Omental fat pad (tissue), 4 donors: ENCODE data around the gene RALGPS1. TPM values are rescaled to one million over a fixed set of nuclear protein-coding genes. Genes with fewer than 3 reads are reported as not detected.

Source experiments
- ATAC-seq: fragments of 150-250 bp; one replicate; pipeline ENCODE4 v1.9.1; 2016; ENCODE audit warnings: mild to moderate bottlenecking, moderate library complexity; ENCODE audit not compliant: low FRiP score
- DNase-seq: peaks from one replicate; pipeline ENCODE4 v3.0.0-alpha.2; 2019; ENCODE audit warnings: low spot score
- total RNA-seq, 4 donors: library from RNA; depleted of rRNA; stranded (reverse); fragments of >200 nt; gene quantifications; one replicate each; pipeline ENCODE4 v1.1.0, GENCODE V29; 2016
- TF ChIP-seq, protein P1 (sequence below), 3 donors: fragments of 450-650 bp; IDR thresholded peaks; one replicate each; pipeline ENCODE4 v1.5.1; 2016 to 2017; ENCODE audit warnings: antibody characterized with exemption in 3 of 3, mild to moderate bottlenecking in 3 of 3, moderate library complexity in 2 of 3

The RALGPS1 gene
- total RNA-seq, 4 donors from 2014 or later: 4.0 to 15.3 (median 4.8) TPM

DNA sequence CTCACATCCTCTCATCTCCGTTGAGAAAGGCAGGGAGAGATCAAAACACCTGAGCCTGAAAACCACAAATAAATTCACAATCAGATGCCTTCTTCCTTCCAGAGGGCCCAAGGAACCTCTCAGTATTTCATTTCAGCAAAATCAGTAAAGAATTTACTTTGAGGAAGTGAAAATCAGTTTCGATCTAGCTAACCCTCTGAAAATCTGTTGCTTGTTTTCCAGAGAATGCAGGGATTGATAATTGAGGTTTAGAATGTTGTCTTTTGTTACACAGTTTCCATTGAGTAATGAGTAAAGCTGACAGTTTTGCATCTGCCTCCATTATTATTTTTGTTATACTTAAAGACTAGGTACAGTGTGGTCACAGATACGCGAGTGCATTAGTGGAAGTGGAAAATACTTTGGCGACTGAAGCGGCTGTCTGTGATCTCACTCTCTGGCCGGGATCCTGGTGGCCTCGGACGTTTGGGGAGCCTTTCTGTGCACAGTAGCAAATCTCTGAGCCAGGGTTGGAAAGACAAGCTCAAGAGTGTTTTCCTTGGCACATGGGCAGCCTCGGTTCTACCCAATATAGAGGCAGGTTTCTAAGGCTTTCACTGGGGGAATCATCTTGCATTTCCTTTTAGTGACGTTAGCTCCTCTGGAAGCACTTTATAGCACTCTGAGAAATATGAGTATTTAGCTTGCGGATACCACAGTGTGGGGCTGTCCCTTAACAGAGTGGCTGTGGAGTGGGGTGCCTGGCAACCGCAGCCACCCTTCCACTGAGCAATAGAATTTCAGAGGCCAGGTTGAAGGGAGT lies 240.0 kb downstream of the RALGPS1 start:
- TF ChIP-seq, protein P1, sequence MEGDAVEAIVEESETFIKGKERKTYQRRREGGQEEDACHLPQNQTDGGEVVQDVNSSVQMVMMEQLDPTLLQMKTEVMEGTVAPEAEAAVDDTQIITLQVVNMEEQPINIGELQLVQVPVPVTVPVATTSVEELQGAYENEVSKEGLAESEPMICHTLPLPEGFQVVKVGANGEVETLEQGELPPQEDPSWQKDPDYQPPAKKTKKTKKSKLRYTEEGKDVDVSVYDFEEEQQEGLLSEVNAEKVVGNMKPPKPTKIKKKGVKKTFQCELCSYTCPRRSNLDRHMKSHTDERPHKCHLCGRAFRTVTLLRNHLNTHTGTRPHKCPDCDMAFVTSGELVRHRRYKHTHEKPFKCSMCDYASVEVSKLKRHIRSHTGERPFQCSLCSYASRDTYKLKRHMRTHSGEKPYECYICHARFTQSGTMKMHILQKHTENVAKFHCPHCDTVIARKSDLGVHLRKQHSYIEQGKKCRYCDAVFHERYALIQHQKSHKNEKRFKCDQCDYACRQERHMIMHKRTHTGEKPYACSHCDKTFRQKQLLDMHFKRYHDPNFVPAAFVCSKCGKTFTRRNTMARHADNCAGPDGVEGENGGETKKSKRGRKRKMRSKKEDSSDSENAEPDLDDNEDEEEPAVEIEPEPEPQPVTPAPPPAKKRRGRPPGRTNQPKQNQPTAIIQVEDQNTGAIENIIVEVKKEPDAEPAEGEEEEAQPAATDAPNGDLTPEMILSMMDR (IDR thresholded peaks at IDR 0.05): no peak
- no peak for DNase-seq
- no peak for ATAC-seq

- ATAC-seq (no peak), DNase-seq (no peak)
- TF ChIP-seq, protein P1 (IDR thresholded peaks at IDR 0.05): no peak
Observed at GRCh38 chr9:127155314-127155960, 240.9 kb downstream of the RALGPS1 start.

DNA sequence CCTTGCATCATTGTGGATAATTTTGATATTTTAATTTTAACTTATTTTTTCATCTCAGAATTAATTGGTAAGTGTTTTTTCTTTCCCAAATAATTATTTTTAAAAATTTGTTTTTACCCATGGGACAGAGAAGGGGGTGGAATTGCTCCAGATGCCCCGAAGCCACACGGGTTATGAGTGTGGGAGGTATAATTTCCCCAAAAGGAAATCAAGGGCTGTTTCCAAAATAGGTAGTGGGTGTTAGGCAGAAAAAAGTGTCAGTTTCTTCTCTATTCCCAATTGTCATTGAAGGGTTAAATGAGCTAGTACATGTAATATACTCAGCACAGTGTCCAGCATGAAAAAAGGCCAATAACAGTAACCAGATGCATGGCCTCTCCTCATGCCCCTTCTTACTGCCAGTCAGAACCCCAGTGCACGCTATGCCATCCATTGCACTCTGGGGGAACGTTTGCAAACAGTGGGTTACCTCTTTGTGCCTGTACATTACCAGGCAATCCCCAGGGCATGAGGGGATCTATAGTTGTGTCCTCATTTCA lies 244.3 kb downstream of the RALGPS1 start:
- DNase-seq (no peak), ATAC-seq (no peak)

DNA sequence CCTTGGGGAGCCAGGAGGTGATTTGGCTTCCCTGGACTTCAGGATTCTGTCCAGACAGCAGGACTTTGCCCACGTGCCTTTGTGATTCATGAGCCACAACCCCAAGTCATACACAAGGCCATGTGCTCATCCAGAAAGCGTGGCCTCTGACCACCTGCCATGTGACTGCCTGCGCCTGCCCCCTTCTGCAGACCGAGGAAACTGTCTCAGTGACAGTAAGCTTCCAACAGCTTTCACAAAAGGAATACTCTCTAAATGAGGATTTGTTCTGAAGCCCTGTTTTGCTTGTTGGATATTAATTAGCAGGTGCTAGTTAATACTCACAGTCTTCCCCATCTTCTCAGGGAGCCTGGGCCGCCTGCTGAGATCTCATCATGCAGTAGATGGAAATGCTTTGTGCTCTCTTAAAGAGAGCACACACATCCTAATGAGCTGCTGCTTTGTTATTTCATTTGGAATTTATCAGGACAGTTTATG lies 244.8 kb downstream of the RALGPS1 start:
- no peak for DNase-seq
- peak; percentile 60 for ATAC-seq
- TF ChIP-seq, protein P1 (IDR thresholded peaks at IDR 0.05): no peak

More for the DNA sequence above, 244.3 kb downstream of the RALGPS1 start:
- TF ChIP-seq, protein P1 (IDR thresholded peaks at IDR 0.05): no peak

DNA sequence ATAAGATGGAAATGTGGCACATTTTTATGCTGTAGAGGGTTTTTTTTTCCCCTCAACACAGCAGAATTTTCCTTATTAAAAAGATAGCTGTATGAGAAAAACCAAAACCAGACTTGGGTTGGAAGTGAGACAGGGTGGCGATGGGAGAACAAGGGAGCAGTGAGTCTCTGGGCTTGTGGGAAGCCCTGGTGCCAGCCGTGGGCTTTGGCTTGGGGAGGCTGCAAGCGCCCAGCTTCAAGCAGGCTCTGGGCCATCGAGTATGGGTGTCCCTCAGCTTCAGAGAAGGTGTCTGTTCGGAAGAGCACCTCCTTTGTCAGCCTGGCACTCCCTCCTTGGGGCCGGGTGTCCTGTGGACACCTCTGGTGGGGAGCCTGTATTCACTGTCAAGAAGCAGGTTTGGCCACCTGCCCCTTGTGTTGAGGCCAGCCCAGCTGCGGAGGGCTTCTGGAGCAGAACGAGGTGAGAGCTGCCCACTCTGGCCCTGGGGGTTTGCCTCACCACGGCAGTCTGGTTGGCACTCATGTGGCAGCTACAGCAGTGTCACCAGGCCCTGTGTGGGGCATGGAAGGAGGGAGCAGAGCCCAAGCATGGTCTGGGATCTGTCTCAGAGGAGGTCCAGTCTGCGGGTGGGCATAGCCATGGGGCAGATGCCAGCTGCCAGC lies 245.5 kb downstream of the RALGPS1 start:
- ATAC-seq (no peak), DNase-seq (no peak)
- TF ChIP-seq, protein P1 (IDR thresholded peaks at IDR 0.05): no peak

GRCh38 chr9:127161081-127161624 lies 246.6 kb downstream of the RALGPS1 start:
- DNase-seq: no peak
- no peak for ATAC-seq
- TF ChIP-seq, protein P1 (IDR thresholded peaks at IDR 0.05): no peak
